ENCODE results near the gene MEG3. TPM values are rescaled to one million over a fixed set of nuclear protein-coding genes. Genes with fewer than 3 reads are reported as not detected.
A peak's percentile ranks its signal among the peaks of the same experiment; 100 is the strongest.

MEG3 gene
- total and polyA plus RNA-seq, 12 donors = 86.6 to 8,129 (median 728) TPM

- Histone ChIP-seq H3K4me1 (replicated peaks in 1 of 2) (peaks cover 27 to 44% of the 10 kb centered on the region in 2 donors), H3K4me3 (no peak overlapping the region), H3K9me3 (replicated peaks in 1 of 3) (no peaks in the 10 kb centered on the region), H3K36me3 (replicated peaks in 1 of 2) (peaks cover 0 to 49% of the 10 kb centered on the region in 2 donors), H3K27me3 (no peaks in the 10 kb centered on the region), H3K27ac (peak overlapping the region in 3 of 5 donors; percentile 4 to 79 (median 56))
- no peak for TF ChIP-seq CTCF (IDR thresholded peaks at IDR 0.05)
- no peak for TF ChIP-seq POLR2A (IDR thresholded peaks at IDR 0.05)
- DNase-seq = peak in 5 of 7 donors; percentile 13 to 61 (median 27)
- 76 to 91% (median 86%) methylated on average over 7 to 12 of the region's 12 CpGs for WGBS, 4 donors
- intact Hi-C loops (cut with DNase I) = loop anchor here in 1 of 2 donors (5.0 to 10.0 kb wide), 4 partner anchors 49 to 723 kb away; no protein-coding TSS in a partner anchor
These were observed 75.7 kb downstream of the MEG3 start for GRCh38 chr14:100901391-100902183.

- intact Hi-C loops (cut with DNase I) = loop anchor here in 1 of 2 donors (5.0 to 10.0 kb wide), 4 partner anchors 50 to 722 kb away; no protein-coding TSS in a partner anchor
- Histone ChIP-seq H3K27ac (peak overlapping the region in 1 of 5 donors; percentile 79), H3K4me3 (no peak overlapping the region), H3K36me3 (replicated peaks in 1 of 2) (peaks cover 0 to 56% of the 10 kb centered on the region in 2 donors), H3K4me1 (replicated peaks in 1 of 2) (peaks cover 19 to 36% of the 10 kb centered on the region in 2 donors), H3K9me3 (replicated peaks in 1 of 3) (no peaks in the 10 kb centered on the region), H3K27me3 (no peaks in the 10 kb centered on the region)
- WGBS, 4 donors = 78 to 88% (median 81%) methylated on average over 15 to 18 of the region's 18 CpGs
- peak in 4 of 7 donors; percentile 11 to 54 (median 16) for DNase-seq
- TF ChIP-seq CTCF (IDR thresholded peaks at IDR 0.05) = peak in 1 of 6 experiments; percentile 16
- TF ChIP-seq POLR2A (IDR thresholded peaks at IDR 0.05) = no peak
These were observed 76.6 kb downstream of the MEG3 start for GRCh38 chr14:100902295-100903133.

GRCh38 chr14:100903134-100903468 is 77.2 kb downstream of the MEG3 start:
- TF ChIP-seq POLR2A (IDR thresholded peaks at IDR 0.05) (no peak), CTCF (IDR thresholded peaks at IDR 0.05) (no peak)
- DNase-seq = peak in 3 of 7 donors; percentile 9 to 48 (median 18)
- H3K4me1 ChIP-seq (replicated peaks in 1 of 2) = peaks cover 19 to 32% of the 10 kb centered on the region in 2 donors
- WGBS, 4 donors = 80 to 85% (median 83%) methylated on average over 7 to 10 of the region's 10 CpGs
- no peaks in the 10 kb centered on the region for H3K9me3 ChIP-seq (replicated peaks in 1 of 3)
- H3K27me3 ChIP-seq = no peaks in the 10 kb centered on the region
- no peak overlapping the region for H3K4me3 ChIP-seq
- H3K27ac ChIP-seq = peak overlapping the region in 2 of 5 donors; percentile 10 to 79
- intact Hi-C loops (cut with DNase I) = loop anchor here in 1 of 2 donors (5.0 to 10.0 kb wide), 4 partner anchors 51 to 722 kb away; no protein-coding TSS in a partner anchor
- peaks cover 0 to 59% of the 10 kb centered on the region in 2 donors for H3K36me3 ChIP-seq (replicated peaks in 1 of 2)

All from adrenal gland (tissue), 12 donors.